Tibial nerve (tissue), 4 donors: ENCODE measurements around the gene ARMH3. TPM values are rescaled to one million over a fixed set of nuclear protein-coding genes. Genes with fewer than 3 reads are reported as not detected.

Source experiments
- DNase-seq, 2 donors: peaks; one replicate each; pipeline ENCODE4 v3.0.0-alpha.2; 2019; ENCODE audit warnings: low spot score in 2 of 2
- H3K27ac ChIP-seq, 4 donors: fragments of 200-600 bp; sonication (generic) in 3 of 4; one replicate each; pipeline ENCODE4 v1.5.1; 2017 to 2019; ENCODE audit warnings: mild to moderate bottlenecking in 1 of 4
- H3K27me3 ChIP-seq, 2 donors: fragments of 200-600 bp; sonication (generic) in 1 of 2; one replicate each; pipeline versions ENCODE4 v1.5.1 to v1.6.0; 2017 to 2019
- H3K36me3 ChIP-seq, 3 donors: fragments of 200-600 bp; sonication (generic); one replicate each; pipeline ENCODE4 v1.5.1; 2018 to 2019
- H3K4me1 ChIP-seq, 4 donors: fragments of 200-600 bp; sonication (generic) in 3 of 4; one replicate each; pipeline ENCODE4 v1.5.1; 2017 to 2019
- H3K4me3 ChIP-seq, 4 donors: fragments of 200-600 bp; sonication (generic) in 3 of 4; one replicate each; pipeline ENCODE4 v1.5.1; 2017 to 2019; ENCODE audit warnings: mild to moderate bottlenecking in 1 of 4, moderate library complexity in 1 of 4
- H3K9me3 ChIP-seq, 4 donors: fragments of 200-600 bp; sonication (generic) in 3 of 4; one replicate each; pipeline ENCODE4 v1.5.1; 2017 to 2019
- EP300 ChIP-seq, 2 donors: sonication (generic); formaldehyde crosslinking; IDR thresholded peaks; one replicate each; pipeline ENCODE4 v1.6.1; 2017; ENCODE audit warnings: antibody characterized with exemption in 2 of 2, mild to moderate bottlenecking in 1 of 2
- POLR2A ChIP-seq, 2 donors: fragments of 450-650 bp; IDR thresholded peaks; one replicate each; pipeline ENCODE4 v1.6.1; 2017; ENCODE audit warnings: antibody characterized with exemption in 2 of 2, mild to moderate bottlenecking in 2 of 2, moderate library complexity in 2 of 2
- WGBS, 2 donors: methylation state at CpG; one replicate each; pipeline ENCODE4 v1.1.5; 2018; 5-methylcytosine and 5-hydroxymethylcytosine counted together
- total RNA-seq, 4 donors: library from RNA; depleted of rRNA; stranded (reverse); fragments of >200 nt; gene quantifications; one replicate each; pipeline ENCODE4 v1.1.0, GENCODE V29; 2016
- TF ChIP-seq, protein P1 (sequence below), 5 experiments: fragments of 200-600 bp in 3 of 5; fragments of 450-650 bp in 2 of 5; sonication (generic) in 3 of 5; IDR thresholded peaks; one replicate each; pipeline ENCODE4 v1.5.1; 2016 to 2019; ENCODE audit warnings: antibody characterized with exemption in 5 of 5, mild to moderate bottlenecking in 3 of 5, moderate library complexity in 2 of 5

The ARMH3 gene
- total RNA-seq, 4 donors from 2014 or later = 16.9 to 19.5 (median 18.5) TPM

DNA sequence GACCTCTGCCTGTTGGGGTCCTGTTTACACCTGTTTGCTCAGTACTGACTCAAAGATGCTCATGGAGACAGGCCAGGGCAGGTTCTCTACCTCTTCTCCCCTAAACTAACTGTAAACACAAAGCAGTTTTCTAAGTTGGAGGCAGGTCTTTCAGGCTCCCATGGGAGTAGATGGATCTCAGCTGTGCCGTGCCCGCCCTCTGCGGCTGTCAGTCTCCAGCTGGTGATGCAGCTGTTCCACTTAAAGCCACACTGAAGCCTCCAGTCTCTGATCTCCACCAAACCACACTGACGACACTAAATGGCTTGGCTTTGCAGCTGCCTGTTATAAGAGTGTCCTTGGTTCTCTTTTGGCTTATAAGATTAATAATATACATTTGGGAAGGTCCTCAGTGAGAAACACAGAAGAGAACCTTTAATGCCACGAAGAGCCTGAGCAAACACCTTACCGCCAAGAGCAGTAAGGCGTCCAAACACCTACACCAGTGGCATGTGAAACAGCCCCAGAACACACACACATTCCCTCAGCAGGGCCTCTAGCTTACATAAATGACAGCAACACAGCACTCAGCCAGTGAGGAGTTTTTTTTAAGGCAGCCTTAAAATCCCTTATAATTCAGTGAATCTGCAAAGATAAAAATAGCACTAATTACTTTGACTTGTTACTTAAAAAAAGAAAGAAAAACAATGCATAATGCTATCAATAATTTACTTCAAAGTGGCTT lies 152.0 kb downstream of the ARMH3 start:
- TF ChIP-seq, protein P1, sequence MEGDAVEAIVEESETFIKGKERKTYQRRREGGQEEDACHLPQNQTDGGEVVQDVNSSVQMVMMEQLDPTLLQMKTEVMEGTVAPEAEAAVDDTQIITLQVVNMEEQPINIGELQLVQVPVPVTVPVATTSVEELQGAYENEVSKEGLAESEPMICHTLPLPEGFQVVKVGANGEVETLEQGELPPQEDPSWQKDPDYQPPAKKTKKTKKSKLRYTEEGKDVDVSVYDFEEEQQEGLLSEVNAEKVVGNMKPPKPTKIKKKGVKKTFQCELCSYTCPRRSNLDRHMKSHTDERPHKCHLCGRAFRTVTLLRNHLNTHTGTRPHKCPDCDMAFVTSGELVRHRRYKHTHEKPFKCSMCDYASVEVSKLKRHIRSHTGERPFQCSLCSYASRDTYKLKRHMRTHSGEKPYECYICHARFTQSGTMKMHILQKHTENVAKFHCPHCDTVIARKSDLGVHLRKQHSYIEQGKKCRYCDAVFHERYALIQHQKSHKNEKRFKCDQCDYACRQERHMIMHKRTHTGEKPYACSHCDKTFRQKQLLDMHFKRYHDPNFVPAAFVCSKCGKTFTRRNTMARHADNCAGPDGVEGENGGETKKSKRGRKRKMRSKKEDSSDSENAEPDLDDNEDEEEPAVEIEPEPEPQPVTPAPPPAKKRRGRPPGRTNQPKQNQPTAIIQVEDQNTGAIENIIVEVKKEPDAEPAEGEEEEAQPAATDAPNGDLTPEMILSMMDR (IDR thresholded peaks at IDR 0.05) = no peak
- TF ChIP-seq EP300 (IDR thresholded peaks at IDR 0.05) (no peak), POLR2A (IDR thresholded peaks at IDR 0.05) (no peak)
- no peaks in the 10 kb centered on the region for H3K27me3 ChIP-seq
- DNase-seq = no peak
- no peaks in the 10 kb centered on the region for H3K4me1 ChIP-seq
- WGBS, 2 donors = 76 to 78% methylated on average over 7 of the region's 7 CpGs
- no peak overlapping the region for H3K27ac ChIP-seq
- no peaks in the 10 kb centered on the region for H3K9me3 ChIP-seq
- no peak overlapping the region for H3K4me3 ChIP-seq
- peaks cover 0 to 12% (median 0%) of the 10 kb centered on the region in 3 donors for H3K36me3 ChIP-seq

DNA sequence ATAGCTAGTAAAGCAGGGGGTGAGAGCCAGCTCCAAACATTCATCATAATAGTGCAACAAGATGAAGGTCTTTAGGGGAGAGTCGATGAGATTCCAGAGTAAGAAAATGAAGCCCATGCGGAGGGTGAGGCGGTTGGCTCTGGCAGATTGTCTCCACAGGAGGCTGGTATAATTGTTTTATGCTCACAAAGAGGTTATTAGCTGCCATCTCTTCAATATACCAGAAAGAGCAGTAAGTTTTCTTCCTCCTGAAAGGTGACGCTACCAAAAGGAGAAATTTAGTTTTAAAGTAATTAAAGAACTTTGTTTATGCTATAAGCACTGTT lies 153.2 kb downstream of the ARMH3 start:
- Histone ChIP-seq H3K27ac (no peak overlapping the region), H3K36me3 (peaks cover 0 to 12% (median 0%) of the 10 kb centered on the region in 3 donors), H3K4me1 (no peaks in the 10 kb centered on the region), H3K9me3 (no peaks in the 10 kb centered on the region), H3K27me3 (no peaks in the 10 kb centered on the region), H3K4me3 (no peak overlapping the region)
- DNase-seq = no peak
- no peak for TF ChIP-seq POLR2A (IDR thresholded peaks at IDR 0.05)
- no peak for TF ChIP-seq EP300 (IDR thresholded peaks at IDR 0.05)
- TF ChIP-seq, protein P1 (IDR thresholded peaks at IDR 0.05) = no peak
- 81 to 91% methylated on average over 4 of the region's 4 CpGs for WGBS, 2 donors

DNA sequence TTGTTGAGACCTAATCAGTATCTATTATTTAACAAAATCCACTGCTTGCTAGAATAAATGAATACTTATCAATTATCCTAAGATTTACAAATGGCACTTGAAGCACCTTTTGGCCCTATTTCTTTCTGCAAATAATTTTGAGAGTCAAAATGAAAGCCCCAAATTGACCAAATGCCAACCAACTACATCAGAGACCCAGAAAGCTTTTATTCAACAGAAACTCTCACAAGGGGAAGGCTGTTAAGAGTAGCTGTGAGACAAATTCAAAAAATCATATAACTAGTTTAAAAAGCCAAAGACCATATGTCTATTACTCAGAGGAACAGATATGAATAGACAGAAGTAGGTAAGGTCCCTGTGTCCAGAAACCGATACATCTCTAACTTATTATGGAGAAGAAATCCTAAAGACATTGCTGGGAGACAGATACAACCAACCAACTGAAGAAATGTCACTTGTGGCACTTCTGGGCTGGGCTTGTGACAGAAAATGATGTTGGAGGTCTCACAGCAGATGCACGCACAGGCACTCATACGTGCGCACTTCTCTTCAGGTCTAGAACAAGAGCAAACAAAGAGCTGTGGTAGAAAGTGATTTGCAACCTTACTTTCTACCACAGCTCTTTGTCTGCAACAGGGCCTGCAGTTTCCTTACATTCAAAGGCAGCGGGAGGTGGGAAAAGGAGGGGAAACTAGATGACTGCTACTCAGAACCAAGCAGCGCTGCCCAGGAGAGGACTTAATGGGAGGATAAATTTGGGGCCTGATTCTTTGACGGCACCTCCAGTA lies 153.7 kb downstream of the ARMH3 start:
- H3K36me3 ChIP-seq = peaks cover 0 to 12% (median 0%) of the 10 kb centered on the region in 3 donors
- no peak for DNase-seq
- no peaks in the 10 kb centered on the region for H3K4me1 ChIP-seq
- no peaks in the 10 kb centered on the region for H3K27me3 ChIP-seq
- H3K4me3 ChIP-seq = no peak overlapping the region
- 74 to 80% methylated on average over 7 of the region's 7 CpGs for WGBS, 2 donors
- H3K27ac ChIP-seq = no peak overlapping the region
- no peaks in the 10 kb centered on the region for H3K9me3 ChIP-seq
- TF ChIP-seq, protein P1 (IDR thresholded peaks at IDR 0.05) = no peak
- TF ChIP-seq POLR2A (IDR thresholded peaks at IDR 0.05) (no peak), EP300 (IDR thresholded peaks at IDR 0.05) (no peak)

DNA sequence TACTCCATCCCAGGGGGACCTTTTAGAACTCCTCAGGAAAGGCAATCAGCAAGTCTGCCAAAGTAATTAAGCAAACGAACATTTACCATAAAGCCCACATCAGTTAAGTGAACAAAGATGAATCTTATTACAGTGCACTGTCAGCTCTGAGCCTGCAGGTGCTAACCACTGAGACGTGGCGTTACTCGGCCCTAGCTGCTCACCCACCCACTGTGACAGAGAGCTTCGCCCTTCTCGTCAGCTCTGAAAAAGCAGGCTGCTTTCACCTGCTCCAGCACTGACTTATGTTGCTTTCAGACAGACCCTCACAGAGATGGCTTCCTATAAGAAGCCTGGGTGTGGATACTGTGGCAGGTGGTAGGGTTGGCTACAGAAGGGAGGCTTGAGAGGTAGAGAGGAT lies 154.6 kb downstream of the ARMH3 start:
- Histone ChIP-seq H3K27me3 (no peaks in the 10 kb centered on the region), H3K4me1 (no peaks in the 10 kb centered on the region), H3K4me3 (no peak overlapping the region), H3K36me3 (peaks cover 0 to 12% (median 0%) of the 10 kb centered on the region in 3 donors), H3K27ac (no peak overlapping the region), H3K9me3 (no peaks in the 10 kb centered on the region)
- TF ChIP-seq EP300 (IDR thresholded peaks at IDR 0.05) (no peak), POLR2A (IDR thresholded peaks at IDR 0.05) (no peak)
- TF ChIP-seq, protein P1 (IDR thresholded peaks at IDR 0.05) = no peak
- 70 to 84% methylated on average over 6 of the region's 6 CpGs for WGBS, 2 donors
- DNase-seq = no peak

DNA sequence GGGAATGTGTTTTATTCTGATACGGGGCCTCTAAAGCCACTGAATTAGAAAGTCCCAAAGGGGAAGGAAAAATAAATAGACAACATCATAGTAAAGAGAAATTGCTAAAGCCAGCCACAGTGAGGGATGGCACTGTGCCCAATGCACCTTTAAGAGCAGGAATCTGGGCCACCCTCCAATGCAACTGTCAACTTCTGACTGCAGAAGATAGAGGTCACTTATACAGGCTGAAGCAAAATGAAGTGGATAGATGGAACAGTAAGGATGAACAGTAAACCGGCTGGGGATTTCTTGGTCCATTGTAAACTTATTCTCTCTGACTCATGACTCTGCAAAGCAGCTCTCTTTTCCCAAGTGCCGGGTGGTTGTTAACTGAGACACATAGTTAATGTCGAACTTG lies 158.3 kb downstream of the ARMH3 start:
- no peak overlapping the region for H3K4me3 ChIP-seq
- no peaks in the 10 kb centered on the region for H3K27me3 ChIP-seq
- DNase-seq = no peak
- H3K27ac ChIP-seq = no peak overlapping the region
- H3K9me3 ChIP-seq = no peaks in the 10 kb centered on the region
- no peaks in the 10 kb centered on the region for H3K4me1 ChIP-seq
- TF ChIP-seq EP300 (IDR thresholded peaks at IDR 0.05) = no peak
- no peak for TF ChIP-seq POLR2A (IDR thresholded peaks at IDR 0.05)
- TF ChIP-seq, protein P1 (IDR thresholded peaks at IDR 0.05) = no peak
- 51 to 54% methylated on average over 4 of the region's 4 CpGs for WGBS, 2 donors
- H3K36me3 ChIP-seq = peaks cover 0 to 5% (median 0%) of the 10 kb centered on the region in 3 donors
